Eye (tissue), 1 donor: ENCODE data around the gene ANKS1A.
"Not testable (repeated sequence)": the region's sequence is repeated elsewhere in the genome, so short reads cannot be mapped to it uniquely, and the experiment has no call there.

Source experiments
- DNase-seq: peaks from one replicate; pipeline ENCODE4 v3.0.0-alpha.2; 2015

Gene ANKS1A

GRCh38 chr6:34999962-35000361 is 110.9 kb downstream of the ANKS1A start:
- peak; percentile 7 for DNase-seq

- DNase-seq = not testable (repeated sequence)
Observed at GRCh38 chr6:35001349-35001748, 112.3 kb downstream of the ANKS1A start.

- DNase-seq = not testable (repeated sequence)
Observed at GRCh38 chr6:35003886-35004530, 115.0 kb downstream of the ANKS1A start.

- DNase-seq = no peak
Observed at GRCh38 chr6:35007016-35007415, 118.0 kb downstream of the ANKS1A start.

- no peak for DNase-seq
Observed at GRCh38 chr6:35008858-35009257, 119.8 kb downstream of the ANKS1A start.

- no peak for DNase-seq
Observed at GRCh38 chr6:35011096-35012041, 122.3 kb downstream of the ANKS1A start.

GRCh38 chr6:35013701-35014100 is 124.6 kb downstream of the ANKS1A start:
- DNase-seq = no peak

- peak; percentile 11 for DNase-seq
Observed at GRCh38 chr6:35014341-35014740, 125.3 kb downstream of the ANKS1A start.

GRCh38 chr6:35014786-35015185 is 125.7 kb downstream of the ANKS1A start:
- DNase-seq = no peak

- no peak for DNase-seq
Observed at GRCh38 chr6:35015476-35015875, 126.4 kb downstream of the ANKS1A start.

- no peak for DNase-seq
Observed at GRCh38 chr6:35015996-35016395, 126.9 kb downstream of the ANKS1A start.

- DNase-seq = peak; percentile 71
Observed at GRCh38 chr6:35016502-35017321, 127.7 kb downstream of the ANKS1A start.

- no peak for DNase-seq
Observed at GRCh38 chr6:35017411-35018181, 128.5 kb downstream of the ANKS1A start.

GRCh38 chr6:35018182-35018519 is 129.1 kb downstream of the ANKS1A start:
- no peak for DNase-seq

GRCh38 chr6:35018746-35019145 is 129.7 kb downstream of the ANKS1A start:
- DNase-seq = no peak

GRCh38 chr6:35019171-35019570 is 130.1 kb downstream of the ANKS1A start:
- no peak for DNase-seq

- DNase-seq = no peak
Observed at GRCh38 chr6:35019831-35020230, 130.8 kb downstream of the ANKS1A start.

- DNase-seq = no peak
Observed at GRCh38 chr6:35021004-35021403, 131.9 kb downstream of the ANKS1A start.

- no peak for DNase-seq
Observed at GRCh38 chr6:35023091-35024000, 134.3 kb downstream of the ANKS1A start.

GRCh38 chr6:35024551-35025054 is 135.5 kb downstream of the ANKS1A start:
- peak; percentile 91 for DNase-seq
